ENCODE data around the gene ARFGEF2. TPM values are rescaled to one million over a fixed set of nuclear protein-coding genes. Genes with fewer than 3 reads are reported as not detected.

Gene ARFGEF2
- total RNA-seq, 1 experiment from 2014 or later: 30.3 TPM

GRCh38 chr20:48965189-48965910 is 43.8 kb downstream of the ARFGEF2 start:
- Mint-ChIP-seq H3K27me3 (ENCODE audit: insufficient read depth, unreplicated experiment) (no peaks in the 10 kb centered on the region), H3K4me1 (ENCODE audit: insufficient read depth, unreplicated experiment) (peaks cover 6% of the 10 kb centered on the region), H3K36me3 (ENCODE audit: insufficient read depth, unreplicated experiment) (peaks cover 62% of the 10 kb centered on the region), H3K4me3 (ENCODE audit: unreplicated experiment) (no peak overlapping the region), H3K27ac (ENCODE audit: low read depth, unreplicated experiment) (peak overlapping the region; percentile 28), H3K9me3 (ENCODE audit: unreplicated experiment) (no peaks in the 10 kb centered on the region)
- BruUV-seq (replicated peaks): no TSS peak
- POLR2A ChIA-PET: interaction anchor here (0.7 to 1.7 kb wide), 5 partner anchors 10 to 1719 kb away, joined by 3 to 7 read pairs (median 4); no protein-coding TSS in a partner anchor
- intact Hi-C loops (cut with micrococcal nuclease): no loop called here
- DNase-seq (ENCODE audit: unreplicated experiment): no peak
- TF ChIP-seq CTCF (IDR thresholded peaks at IDR 0.05; ENCODE audit: unreplicated experiment): no peak
- CTCF ChIA-PET: interaction anchor here (0.6 kb wide), 1 partner anchor 245 kb away, joined by 3 read pairs; no protein-coding TSS in a partner anchor

GRCh38 chr20:48970681-48971365 is 49.3 kb downstream of the ARFGEF2 start:
- H3K36me3 Mint-ChIP-seq (ENCODE audit: insufficient read depth, unreplicated experiment): peaks cover 81% of the 10 kb centered on the region
- no peak for DNase-seq (ENCODE audit: unreplicated experiment)

GRCh38 chr20:48971956-48972355 is 50.4 kb downstream of the ARFGEF2 start:
- H3K4me1 Mint-ChIP-seq (ENCODE audit: insufficient read depth, unreplicated experiment): no peaks in the 10 kb centered on the region
- peaks cover 85% of the 10 kb centered on the region for H3K36me3 Mint-ChIP-seq (ENCODE audit: insufficient read depth, unreplicated experiment)
- no peak overlapping the region for H3K4me3 Mint-ChIP-seq (ENCODE audit: unreplicated experiment)
- ChIA-PET POLR2A (interaction anchor here (0.6 to 0.9 kb wide), 2 partner anchors 9 to 12 kb away, joined by 3 to 4 read pairs; no protein-coding TSS in a partner anchor), CTCF (no interaction called here)
- H3K27me3 Mint-ChIP-seq (ENCODE audit: insufficient read depth, unreplicated experiment): no peaks in the 10 kb centered on the region
- DNase-seq (ENCODE audit: unreplicated experiment): no peak
- no peak for TF ChIP-seq CTCF (IDR thresholded peaks at IDR 0.05; ENCODE audit: unreplicated experiment)
- intact Hi-C loops (cut with micrococcal nuclease): no loop called here
- BruUV-seq (replicated peaks): no TSS peak
- no peak overlapping the region for H3K27ac Mint-ChIP-seq (ENCODE audit: low read depth, unreplicated experiment)
- H3K9me3 Mint-ChIP-seq (ENCODE audit: unreplicated experiment): no peaks in the 10 kb centered on the region

More at GRCh38 chr20:48970681-48971365, 49.3 kb downstream of the ARFGEF2 start:
- H3K4me3 Mint-ChIP-seq (ENCODE audit: unreplicated experiment): no peak overlapping the region
- H3K27me3 Mint-ChIP-seq (ENCODE audit: insufficient read depth, unreplicated experiment): no peaks in the 10 kb centered on the region
- TF ChIP-seq CTCF (IDR thresholded peaks at IDR 0.05; ENCODE audit: unreplicated experiment): no peak
- no peak overlapping the region for H3K27ac Mint-ChIP-seq (ENCODE audit: low read depth, unreplicated experiment)
- no peaks in the 10 kb centered on the region for H3K4me1 Mint-ChIP-seq (ENCODE audit: insufficient read depth, unreplicated experiment)
- ChIA-PET CTCF (interaction anchor here (0.7 kb wide), 1 partner anchor 614 kb away, joined by 3 read pairs; no protein-coding TSS in a partner anchor), POLR2A (interaction anchor here (0.9 to 1.1 kb wide), 2 partner anchors 10 to 13 kb away, joined by 3 to 4 read pairs; no protein-coding TSS in a partner anchor)
- no TSS peak for BruUV-seq (replicated peaks)
- H3K9me3 Mint-ChIP-seq (ENCODE audit: unreplicated experiment): no peaks in the 10 kb centered on the region
- intact Hi-C loops (cut with micrococcal nuclease): no loop called here

GRCh38 chr20:48972816-48973215 is 51.3 kb downstream of the ARFGEF2 start:
- H3K9me3 Mint-ChIP-seq (ENCODE audit: unreplicated experiment): no peaks in the 10 kb centered on the region
- H3K4me1 Mint-ChIP-seq (ENCODE audit: insufficient read depth, unreplicated experiment): no peaks in the 10 kb centered on the region
- POLR2A ChIA-PET: interaction anchor here (1.3 kb wide), 1 partner anchor 16 kb away, joined by 3 read pairs; no protein-coding TSS in a partner anchor
- intact Hi-C loops (cut with micrococcal nuclease): no loop called here
- no peak overlapping the region for H3K4me3 Mint-ChIP-seq (ENCODE audit: unreplicated experiment)
- no TSS peak for BruUV-seq (replicated peaks)
- H3K27ac Mint-ChIP-seq (ENCODE audit: low read depth, unreplicated experiment): no peak overlapping the region
- no peak for DNase-seq (ENCODE audit: unreplicated experiment)
- peaks cover 92% of the 10 kb centered on the region for H3K36me3 Mint-ChIP-seq (ENCODE audit: insufficient read depth, unreplicated experiment)
- CTCF ChIA-PET: no interaction called here
- H3K27me3 Mint-ChIP-seq (ENCODE audit: insufficient read depth, unreplicated experiment): no peaks in the 10 kb centered on the region
- no peak for TF ChIP-seq CTCF (IDR thresholded peaks at IDR 0.05; ENCODE audit: unreplicated experiment)
